ENCODE data around the gene INPP4A.
A peak's percentile ranks its signal among the peaks of the same experiment; 100 is the strongest.

INPP4A gene

GRCh38 chr2:98461498-98462049 lies 16.9 kb downstream of the INPP4A start:
- no peak for DNase-seq

- no peak for DNase-seq
These were observed 18.4 kb downstream of the INPP4A start for GRCh38 chr2:98463081-98463481.

- no peak for DNase-seq
These were observed 18.9 kb downstream of the INPP4A start for GRCh38 chr2:98463551-98463971.

GRCh38 chr2:98463988-98464771 lies 19.5 kb downstream of the INPP4A start:
- DNase-seq = no peak

GRCh38 chr2:98464772-98465310 lies 20.2 kb downstream of the INPP4A start:
- DNase-seq = no peak

GRCh38 chr2:98465456-98466226 lies 21.0 kb downstream of the INPP4A start:
- peak; percentile 64 for DNase-seq

- no peak for DNase-seq
These were observed 22.5 kb downstream of the INPP4A start for GRCh38 chr2:98467082-98467536.

- DNase-seq = no peak
These were observed 23.0 kb downstream of the INPP4A start for GRCh38 chr2:98467652-98468051.

- DNase-seq = no peak
These were observed 24.1 kb downstream of the INPP4A start for GRCh38 chr2:98468621-98469236.

- no peak for DNase-seq
These were observed 25.3 kb downstream of the INPP4A start for GRCh38 chr2:98469862-98470544.

GRCh38 chr2:98470851-98471255 lies 26.2 kb downstream of the INPP4A start:
- DNase-seq = no peak

- no peak for DNase-seq
These were observed 26.9 kb downstream of the INPP4A start for GRCh38 chr2:98471402-98472131.

- no peak for DNase-seq
These were observed 27.5 kb downstream of the INPP4A start for GRCh38 chr2:98472132-98472650.

- no peak for DNase-seq
These were observed 28.5 kb downstream of the INPP4A start for GRCh38 chr2:98472961-98473746.

- DNase-seq = no peak
These were observed 29.5 kb downstream of the INPP4A start for GRCh38 chr2:98473995-98474780.

- no peak for DNase-seq
These were observed 30.4 kb downstream of the INPP4A start for GRCh38 chr2:98474979-98475632.

- no peak for DNase-seq
These were observed 31.7 kb downstream of the INPP4A start for GRCh38 chr2:98476192-98476868.

GRCh38 chr2:98477036-98477435 lies 32.4 kb downstream of the INPP4A start:
- DNase-seq = no peak

GRCh38 chr2:98477506-98477905 lies 32.8 kb downstream of the INPP4A start:
- DNase-seq = no peak
